Embryonic facial prominence (tissue), 1 donor: ENCODE measurements around the gene IGF1R.
"Not testable (repeated sequence)": the region's sequence is repeated elsewhere in the genome, so short reads cannot be mapped to it uniquely, and the experiment has no call there.

Experiments used
- DNase-seq: peaks from one replicate; pipeline ENCODE4 v3.0.0-alpha.2; 2016; ENCODE audit errors: extremely low spot score

IGF1R gene

GRCh38 chr15:98956796-98957553 lies 308.6 kb downstream of the IGF1R start:
- no peak for DNase-seq

- no peak for DNase-seq
Measured at GRCh38 chr15:98957655-98958054, 309.3 kb downstream of the IGF1R start.

GRCh38 chr15:98958076-98958475 lies 309.7 kb downstream of the IGF1R start:
- no peak for DNase-seq

GRCh38 chr15:98958918-98959639 lies 310.7 kb downstream of the IGF1R start:
- no peak for DNase-seq

- no peak for DNase-seq
Measured at GRCh38 chr15:98959640-98960007, 311.3 kb downstream of the IGF1R start.

GRCh38 chr15:98960555-98961050 lies 312.3 kb downstream of the IGF1R start:
- no peak for DNase-seq

- no peak for DNase-seq
Measured at GRCh38 chr15:98963444-98963843, 315.1 kb downstream of the IGF1R start.

GRCh38 chr15:98964466-98965133 lies 316.3 kb downstream of the IGF1R start:
- no peak for DNase-seq

GRCh38 chr15:98965134-98965491 lies 316.8 kb downstream of the IGF1R start:
- DNase-seq = not testable (repeated sequence)

GRCh38 chr15:98965597-98965996 lies 317.3 kb downstream of the IGF1R start:
- DNase-seq = no peak

- DNase-seq = no peak
Measured at GRCh38 chr15:98966091-98966787, 317.9 kb downstream of the IGF1R start.

- no peak for DNase-seq
Measured at GRCh38 chr15:98967096-98967495, 318.8 kb downstream of the IGF1R start.

GRCh38 chr15:98967916-98968315 lies 319.6 kb downstream of the IGF1R start:
- no peak for DNase-seq

- DNase-seq = no peak
Measured at GRCh38 chr15:98968576-98968975, 320.2 kb downstream of the IGF1R start.

- no peak for DNase-seq
Measured at GRCh38 chr15:98969126-98969735, 320.9 kb downstream of the IGF1R start.

GRCh38 chr15:98970799-98971198 lies 322.5 kb downstream of the IGF1R start:
- DNase-seq = no peak

- DNase-seq = no peak
Measured at GRCh38 chr15:98976500-98976899, 328.2 kb downstream of the IGF1R start.

GRCh38 chr15:98977441-98977840 lies 329.1 kb downstream of the IGF1R start:
- DNase-seq = no peak

GRCh38 chr15:98978153-98978552 lies 329.8 kb downstream of the IGF1R start:
- no peak for DNase-seq

GRCh38 chr15:98980899-98981228 lies 332.5 kb downstream of the IGF1R start:
- no peak for DNase-seq

GRCh38 chr15:98981851-98982722 lies 333.7 kb downstream of the IGF1R start:
- DNase-seq = no peak
